HFF-Myc (cell line): Measurements from ENCODE around the gene NPDC1.

ENCODE experiments used
- DNase-seq: peaks from one replicate; pipeline ENCODE4 v3.0.0-alpha.2; 2011; ENCODE audit warnings: low read depth; ENCODE audit errors: extremely low read depth
- H3K4me3 ChIP-seq: replicated peaks from 2 replicates; pipeline ENCODE4 v1.5.1; 2011; ENCODE audit warnings: low read depth, mild to moderate bottlenecking, control low read depth, low read length
- CTCF ChIP-seq: IDR thresholded peaks from 2 replicates; pipeline ENCODE4 v1.5.1; 2012; ENCODE audit warnings: mild to moderate bottlenecking, low read depth, low read length, control low read depth; ENCODE audit errors: missing control alignments

NPDC1 gene

GRCh38 chr9:137013571-137013940, 32.4 kb downstream of the NPDC1 start:
- no peak for TF ChIP-seq CTCF
- H3K4me3 ChIP-seq, result no peak overlapping the region
- no peak for DNase-seq

- DNase-seq, result no peak
- TF ChIP-seq CTCF, result no peak
Measured at GRCh38 chr9:137012694-137013570, 33.0 kb downstream of the NPDC1 start.

GRCh38 chr9:137011907-137012675, 33.9 kb downstream of the NPDC1 start:
- DNase-seq, result no peak
- TF ChIP-seq CTCF, result no peak
- H3K4me3 ChIP-seq, result no peak overlapping the region

More at GRCh38 chr9:137012694-137013570, 33.0 kb downstream of the NPDC1 start:
- H3K4me3 ChIP-seq, result no peak overlapping the region

DNA sequence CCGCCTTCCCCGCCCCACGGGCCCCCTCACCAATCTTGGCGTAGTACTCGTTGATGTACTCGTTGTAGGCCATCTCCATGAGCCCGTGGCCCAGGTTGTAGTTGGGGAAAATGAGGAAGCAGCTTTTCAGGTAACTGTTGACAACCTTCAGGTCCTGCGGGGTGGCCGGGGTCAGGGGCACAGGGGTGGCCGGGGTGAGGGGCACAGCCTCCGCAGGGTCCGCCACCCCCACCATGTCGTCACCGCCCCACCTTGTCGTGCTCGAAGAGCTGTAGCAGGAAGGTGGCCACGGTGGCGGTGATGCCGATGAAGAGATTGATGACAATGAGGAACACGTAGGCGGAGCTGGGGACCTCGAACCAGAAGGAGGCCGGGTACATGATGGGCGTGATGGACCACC, 34.8 kb downstream of the NPDC1 start:
- no peak overlapping the region for H3K4me3 ChIP-seq
- no peak for TF ChIP-seq CTCF
- DNase-seq, result no peak

- no peak overlapping the region for H3K4me3 ChIP-seq
- TF ChIP-seq CTCF, result no peak
- DNase-seq, result no peak
Measured at GRCh38 chr9:137009938-137010732, 35.8 kb downstream of the NPDC1 start.

DNA sequence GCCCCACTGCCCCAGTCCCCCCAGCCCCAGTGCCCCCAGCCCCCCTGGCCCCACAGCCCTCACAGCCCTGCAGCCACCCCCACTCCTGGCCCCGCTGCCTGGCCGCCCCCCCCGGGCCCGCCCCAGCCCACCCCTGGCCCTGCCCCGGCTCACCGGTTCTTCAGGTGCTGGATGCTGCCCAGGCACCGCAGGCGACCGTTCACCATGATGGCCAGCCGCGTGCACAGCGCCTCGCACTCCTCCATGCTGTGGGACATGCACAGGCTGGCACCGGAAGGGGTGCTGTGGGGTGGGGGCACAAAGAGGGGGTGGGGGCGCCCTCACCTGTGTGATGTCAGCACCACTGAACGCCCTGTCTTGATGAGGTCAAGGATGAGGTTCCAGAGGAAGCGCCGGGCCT, 36.8 kb downstream of the NPDC1 start:
- TF ChIP-seq CTCF, result no peak
- DNase-seq, result no peak
- H3K4me3 ChIP-seq, result no peak overlapping the region
